ENCODE results near the gene GOPC. TPM values are rescaled to one million over a fixed set of nuclear protein-coding genes. Genes with fewer than 3 reads are reported as not detected.
"Not testable (repeated sequence)": the region's sequence is repeated elsewhere in the genome, so short reads cannot be mapped to it uniquely, and the experiment has no call there.

GOPC gene
- total RNA-seq, 1 experiment from 2014 or later: 44.2 TPM

DNA sequence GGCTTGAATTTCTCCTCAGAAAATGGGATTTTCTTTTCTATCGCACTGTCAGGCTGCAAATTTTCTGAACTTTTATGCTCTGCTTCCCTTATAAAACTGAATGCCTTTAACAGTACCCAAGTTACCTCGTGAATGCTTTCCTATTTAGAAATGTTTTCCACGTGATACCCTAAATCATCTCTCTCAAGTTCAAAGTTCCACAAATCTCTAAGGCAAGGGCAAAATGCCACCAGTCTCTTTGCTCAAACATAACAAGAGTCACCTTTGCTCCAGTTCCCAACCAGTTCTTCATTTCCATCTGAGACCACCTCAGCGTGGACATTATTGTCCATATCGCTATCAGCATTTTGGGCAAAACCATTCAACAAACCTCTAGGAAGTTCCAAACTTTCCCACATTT, 84.3 kb downstream of the GOPC start:
- DNase-seq (ENCODE audit: low read depth): not testable (repeated sequence)

DNA sequence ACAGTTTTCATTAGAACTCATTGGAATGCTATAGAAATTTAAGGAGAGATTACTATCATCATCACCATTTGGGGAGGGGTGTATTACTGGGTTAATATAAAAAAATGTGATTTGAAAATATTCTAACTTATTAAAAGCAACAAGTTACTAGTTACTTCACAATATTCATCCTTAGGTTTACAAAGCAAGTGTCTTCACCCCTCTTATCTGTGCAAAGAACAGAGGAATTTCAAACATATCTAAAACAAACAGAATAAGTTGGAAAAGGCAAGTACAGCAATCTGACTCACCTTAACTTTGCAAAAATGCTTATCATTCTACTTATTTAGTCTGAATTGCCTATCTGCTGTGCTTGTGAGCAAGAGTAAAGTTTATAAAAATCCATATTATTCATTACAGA, 87.0 kb downstream of the GOPC start:
- no peak for DNase-seq (ENCODE audit: low read depth)

DNA sequence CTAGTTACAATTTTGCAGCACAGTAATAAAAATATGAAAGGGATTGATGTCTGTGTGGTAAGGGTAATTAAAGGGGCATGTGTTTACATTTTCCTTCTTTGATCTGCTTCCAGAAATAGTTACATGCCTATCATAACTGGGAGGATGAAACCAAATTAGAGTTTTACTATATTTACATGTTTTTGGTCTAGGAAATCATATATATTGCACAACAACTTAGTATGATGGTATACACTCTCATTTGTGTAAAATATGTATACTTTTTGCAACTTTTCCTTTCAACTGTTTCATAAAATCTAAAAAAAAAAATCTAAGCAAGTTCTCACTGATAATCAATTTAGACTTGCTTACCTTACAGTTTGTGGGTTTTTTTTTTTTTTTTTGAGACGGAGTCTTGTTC, 87.7 kb downstream of the GOPC start:
- no peak for DNase-seq (ENCODE audit: low read depth)

DNA sequence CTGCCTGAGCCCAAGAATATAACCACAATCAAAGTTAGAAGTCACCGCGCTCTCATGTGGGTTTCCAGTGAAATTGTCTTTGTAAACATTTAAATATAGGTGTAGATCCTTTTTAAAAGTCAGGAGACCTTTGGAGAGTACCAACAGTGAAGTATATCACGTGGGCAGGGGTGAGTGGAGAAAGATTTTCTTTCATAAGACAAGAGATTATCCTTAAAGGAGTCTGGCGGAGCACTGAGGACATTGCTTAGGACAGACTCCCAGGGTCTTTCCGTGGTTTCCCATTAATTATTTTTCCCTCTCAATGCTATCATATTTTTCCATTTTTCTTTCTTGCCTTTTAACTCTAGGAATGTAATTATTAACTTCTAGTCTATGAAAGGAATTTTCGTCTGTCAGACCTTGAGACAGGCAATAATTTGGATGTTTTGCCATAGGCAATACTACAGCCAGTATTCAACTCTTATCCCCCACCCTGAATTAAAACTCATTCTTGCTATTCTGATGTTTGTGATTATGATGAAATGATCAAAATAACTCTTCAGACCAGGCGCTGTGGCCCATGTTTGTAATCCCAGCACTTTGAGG, 88.4 kb downstream of the GOPC start:
- DNase-seq (ENCODE audit: low read depth): no peak

DNA sequence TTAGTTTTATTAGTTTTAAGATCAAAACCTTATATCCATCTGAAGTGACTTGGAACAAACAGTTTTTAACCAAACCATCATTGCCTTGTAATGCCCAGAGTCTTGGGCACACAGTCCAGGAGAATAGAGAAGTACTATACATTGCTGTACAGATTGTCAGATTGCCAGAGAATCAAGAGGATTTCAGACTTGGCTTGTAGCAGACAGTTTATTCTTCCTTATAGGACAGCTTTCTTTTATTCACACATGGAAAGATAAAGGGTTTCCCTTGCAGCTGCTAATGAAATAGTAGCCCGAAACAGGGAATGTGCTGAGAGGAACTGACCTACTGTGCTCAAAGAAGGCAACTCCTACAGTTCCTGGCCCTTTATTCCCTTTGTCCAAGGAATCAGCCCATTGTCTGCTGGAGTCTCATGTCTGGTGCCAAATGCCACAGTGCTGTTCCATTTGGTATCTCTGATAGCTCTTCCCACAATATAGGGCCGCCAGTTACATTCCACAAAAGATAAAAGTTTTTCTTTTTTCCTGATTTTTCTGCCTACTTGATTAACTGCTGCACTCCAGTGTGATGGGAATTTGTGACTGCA, 89.2 kb downstream of the GOPC start:
- DNase-seq (ENCODE audit: low read depth): no peak

DNA sequence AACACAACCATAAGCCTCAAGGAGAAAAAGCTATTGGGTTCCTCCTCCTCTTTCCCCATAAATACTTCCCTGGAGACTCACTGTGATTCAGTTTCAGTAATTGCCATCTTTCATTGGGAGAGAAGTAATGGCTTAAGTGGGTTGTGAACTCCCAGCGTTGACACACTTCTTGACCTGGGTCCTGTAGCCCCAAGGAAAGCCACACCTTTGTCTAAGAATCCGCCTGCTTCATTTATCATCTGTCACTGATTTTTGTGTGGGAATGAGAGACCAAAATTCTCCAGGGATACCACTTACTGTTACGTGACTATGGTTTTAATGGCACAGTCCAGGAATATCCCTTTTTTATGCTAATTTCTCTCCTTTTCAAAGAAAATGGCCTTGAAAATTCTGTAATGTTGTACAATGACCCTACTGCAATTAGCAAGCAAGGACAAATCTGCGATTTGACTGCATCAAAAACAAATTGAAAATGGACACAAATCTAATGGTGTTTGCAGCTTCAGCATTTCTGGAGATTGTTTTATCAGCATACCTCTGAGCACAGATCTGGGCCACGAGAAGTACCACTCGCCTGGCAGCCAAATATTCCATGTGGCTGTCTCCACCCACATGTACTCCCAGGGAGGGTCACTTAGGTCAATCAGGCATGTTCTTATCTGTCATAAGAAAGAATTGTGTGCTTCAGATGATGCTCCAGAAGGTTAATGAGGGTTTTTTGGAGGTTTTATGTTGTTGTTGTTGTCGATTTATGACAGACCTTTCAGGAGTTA, 90.1 kb downstream of the GOPC start:
- DNase-seq (ENCODE audit: low read depth): no peak

Other genes starting within 250 kb of the GOPC start
- 49.3 and 53.4 TPM in 2 replicates for gene ROS1, start 176.6 kb downstream of the GOPC start, total RNA-seq (2014; rRNA removed)
- gene DCBLD1, start 119.8 kb downstream of the GOPC start, total RNA-seq (2014; rRNA removed): 38.6 and 39.3 TPM in 2 replicates
- 17.4 and 18.9 TPM in 2 replicates for gene NUS1, start 73.0 kb upstream of the GOPC start, total RNA-seq (2014; rRNA removed)

Measured in LHCN-M2 (cell line).